Stimulated activated CD4-positive, alpha-beta T cell treated with anti-CD3 and anti-CD28 coated beads, Interleukin-12 subunit alpha, Interleukin-12 subunit beta, amount 100 ng/mL, for 4 hours (primary cell): ENCODE data around the gene E2F3.

Source experiments
- DNase-seq: peaks from one replicate; pipeline ENCODE4 v3.0.0-alpha.2; 2020

E2F3 gene

DNA sequence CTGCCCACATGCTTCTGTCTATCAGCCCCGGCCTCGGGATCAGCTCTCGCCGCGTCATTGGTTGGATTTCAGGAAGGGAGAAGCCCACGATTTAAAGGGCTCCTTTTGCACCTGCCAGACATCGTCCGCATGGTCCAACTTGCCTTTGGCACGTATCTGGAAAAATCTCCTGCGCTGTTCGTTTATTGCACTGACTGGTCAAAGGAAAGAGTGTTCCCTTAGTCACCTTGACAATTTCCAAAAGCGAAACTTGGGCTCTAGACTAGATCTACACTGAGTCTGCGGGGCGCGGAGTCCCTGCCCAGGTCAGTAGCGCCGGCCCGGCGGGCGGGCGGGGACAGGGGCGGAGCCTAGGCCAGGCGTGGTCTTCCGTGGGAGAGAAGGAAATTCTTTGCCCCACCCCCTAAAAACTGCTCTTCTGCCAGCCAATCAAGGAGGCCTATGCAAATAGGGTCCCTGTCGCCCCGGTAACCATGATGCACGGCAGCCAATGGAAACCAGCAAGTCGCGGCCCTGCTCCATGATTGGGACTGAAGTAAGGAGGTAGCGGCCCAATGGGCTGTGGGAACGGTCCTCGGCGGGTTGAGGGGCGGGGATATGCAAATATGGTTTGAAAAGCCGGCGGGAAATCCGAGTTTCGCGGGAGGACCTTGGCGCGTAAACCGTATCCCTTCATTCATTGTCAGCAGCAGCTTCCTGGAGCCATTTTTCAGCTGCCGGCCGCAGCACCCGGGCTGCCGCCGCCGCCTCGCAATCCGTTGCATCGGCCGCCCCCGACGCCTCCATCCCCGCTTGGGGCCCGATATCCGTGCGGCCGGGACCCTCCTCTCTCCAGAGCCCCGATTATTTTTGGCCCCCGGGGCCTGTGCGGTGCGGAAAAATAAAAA lies at the start of gene E2F3:
E2F3 (plus strand) TSS at position 675 of the 887 bp plus-strand sequence. CDS start 354 bp downstream, outside the sequence.
- peak; percentile 96 for DNase-seq

DNA sequence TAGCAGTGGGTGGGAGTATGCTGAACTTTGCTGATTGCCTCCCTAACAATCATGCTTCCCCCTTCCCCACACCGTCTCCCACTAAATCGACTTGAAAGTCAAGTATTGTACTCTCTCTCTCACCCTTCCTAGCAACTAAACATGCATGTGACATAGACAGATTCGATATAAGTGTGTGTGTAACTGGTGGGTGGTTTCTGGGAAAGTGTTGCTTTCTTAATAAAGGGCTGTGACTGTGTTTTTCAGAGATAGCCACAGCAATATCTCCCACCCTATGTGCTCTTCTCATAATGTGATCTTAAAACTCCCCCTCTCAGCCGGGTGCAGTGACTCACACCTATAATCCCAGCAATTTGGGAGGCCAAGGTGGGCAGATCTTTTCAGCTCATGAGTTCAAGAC lies 49.3 kb upstream of the E2F3 start:
- no peak for DNase-seq

DNA sequence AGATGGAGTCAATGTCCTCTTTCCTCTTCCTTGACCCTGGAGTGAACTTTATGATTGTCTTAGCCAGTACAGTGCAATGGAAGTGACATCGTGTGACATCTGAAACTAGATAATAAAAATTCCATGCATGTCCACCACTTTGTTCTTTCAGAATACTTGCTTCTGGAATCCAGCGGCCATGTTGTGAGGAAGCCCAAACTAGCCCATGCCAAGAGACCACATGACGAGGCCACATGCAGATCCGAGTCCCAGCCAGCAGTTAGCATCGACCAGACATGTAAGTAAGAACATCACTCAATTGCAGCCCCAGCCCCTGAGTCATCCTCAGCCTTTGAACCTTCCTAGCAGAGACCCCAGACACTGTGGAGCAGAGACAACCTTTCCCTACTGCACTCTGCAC lies 48.5 kb upstream of the E2F3 start:
- DNase-seq: no peak

DNA sequence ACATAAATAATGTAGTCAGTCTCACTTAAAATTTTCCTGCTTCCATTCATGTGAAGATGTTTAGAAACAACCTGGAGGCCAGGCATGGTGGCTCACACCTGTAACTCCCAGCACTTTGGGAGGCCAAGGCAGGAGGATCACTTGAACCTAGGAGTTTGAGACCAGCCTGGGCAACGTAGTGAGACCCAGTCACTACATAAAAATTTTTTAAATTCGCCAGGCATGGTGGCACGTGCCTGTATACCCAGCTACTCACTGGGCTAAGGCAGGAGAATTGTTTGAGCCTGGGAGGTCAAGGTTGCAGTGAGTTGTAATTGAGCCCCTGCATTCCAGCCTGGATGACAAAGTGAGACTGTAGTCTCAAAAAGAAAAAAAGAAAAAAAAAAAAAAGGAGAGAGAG lies 47.3 kb upstream of the E2F3 start:
- no peak for DNase-seq

DNA sequence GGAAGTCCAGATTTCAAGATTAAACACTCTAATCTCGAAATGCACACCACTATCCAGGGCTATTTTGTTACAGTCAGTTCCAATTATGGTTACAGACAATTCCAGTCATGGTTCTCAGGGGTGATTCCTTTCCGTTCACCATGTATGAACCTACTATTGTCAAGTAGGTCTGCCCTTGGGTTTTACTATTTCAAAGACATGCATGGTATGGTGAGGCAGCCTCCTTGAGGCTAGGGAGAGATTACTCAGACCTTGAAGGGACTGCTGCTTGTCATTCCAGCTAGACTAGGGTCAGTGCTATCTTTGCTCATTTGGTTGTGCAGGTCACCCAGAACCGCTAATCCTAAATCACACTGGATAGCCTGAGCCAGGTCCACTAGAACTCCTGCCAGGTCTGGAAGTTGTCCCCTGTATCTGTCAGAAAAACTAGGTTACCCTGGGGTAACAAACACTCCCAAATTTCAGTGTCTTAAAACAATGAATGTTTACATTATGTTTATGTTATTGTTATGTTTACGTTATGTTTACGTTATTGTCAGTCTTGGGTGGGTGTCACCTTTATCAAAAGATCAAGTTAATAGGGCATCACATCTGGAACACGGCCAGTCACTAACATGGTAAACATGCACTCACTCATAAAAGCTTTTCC lies 41.1 kb upstream of the E2F3 start:
- no peak for DNase-seq

DNA sequence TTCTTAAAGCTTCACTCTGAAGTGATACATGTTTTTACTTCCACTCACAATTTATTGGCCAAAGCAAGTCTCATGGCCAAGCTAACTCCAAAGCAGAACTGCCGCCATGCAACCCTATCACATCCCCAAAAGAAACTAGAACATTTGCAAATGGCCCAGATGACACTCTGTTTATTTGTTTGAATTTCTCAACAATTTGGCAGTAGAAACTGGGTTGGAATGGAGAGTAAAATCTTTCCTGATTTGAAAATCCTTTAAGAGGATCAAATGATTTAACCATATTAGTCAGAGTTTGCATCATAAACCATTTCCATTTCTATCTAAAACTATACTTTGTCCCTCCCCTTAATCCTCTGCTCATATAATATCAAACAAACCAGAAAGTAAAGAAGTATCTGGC lies 39.1 kb upstream of the E2F3 start:
- DNase-seq: no peak

DNA sequence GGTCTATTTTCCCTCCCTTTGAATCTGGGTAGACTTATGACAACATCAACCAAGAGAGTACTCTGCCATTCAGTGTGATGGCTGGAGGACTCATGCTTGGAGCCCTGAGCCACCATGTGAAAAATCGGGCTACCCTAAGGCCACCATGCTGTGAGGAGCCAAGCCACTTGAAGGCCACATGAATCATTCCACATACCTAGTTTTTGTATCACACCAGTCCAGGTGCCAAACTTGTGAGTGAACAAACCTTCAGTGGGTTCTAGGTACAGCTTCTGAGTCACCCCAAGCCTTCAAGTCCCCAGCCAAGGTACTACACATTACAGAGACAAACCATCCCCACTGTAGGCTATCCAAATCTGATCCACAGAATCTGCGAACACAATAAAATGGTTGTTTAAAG lies 37.4 kb upstream of the E2F3 start:
- DNase-seq: no peak

DNA sequence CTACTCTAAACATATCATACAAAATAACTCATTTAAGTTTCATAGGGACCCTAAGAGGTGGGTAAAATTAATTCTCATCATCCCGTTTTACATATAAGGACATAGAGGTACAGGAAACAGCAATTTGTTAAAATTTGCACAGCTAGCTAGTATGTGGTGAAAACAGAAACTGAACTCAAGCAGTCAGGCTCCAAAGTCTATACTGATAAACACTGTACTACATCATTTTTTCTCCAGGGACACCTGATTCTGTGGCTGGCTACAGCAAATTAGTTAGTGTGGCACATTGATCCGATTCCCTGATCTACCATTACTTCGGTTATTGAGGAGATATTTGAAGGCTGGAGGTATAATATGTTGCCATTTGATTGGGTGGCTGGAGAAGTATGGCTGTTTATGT lies 36.2 kb upstream of the E2F3 start:
- DNase-seq: no peak

DNA sequence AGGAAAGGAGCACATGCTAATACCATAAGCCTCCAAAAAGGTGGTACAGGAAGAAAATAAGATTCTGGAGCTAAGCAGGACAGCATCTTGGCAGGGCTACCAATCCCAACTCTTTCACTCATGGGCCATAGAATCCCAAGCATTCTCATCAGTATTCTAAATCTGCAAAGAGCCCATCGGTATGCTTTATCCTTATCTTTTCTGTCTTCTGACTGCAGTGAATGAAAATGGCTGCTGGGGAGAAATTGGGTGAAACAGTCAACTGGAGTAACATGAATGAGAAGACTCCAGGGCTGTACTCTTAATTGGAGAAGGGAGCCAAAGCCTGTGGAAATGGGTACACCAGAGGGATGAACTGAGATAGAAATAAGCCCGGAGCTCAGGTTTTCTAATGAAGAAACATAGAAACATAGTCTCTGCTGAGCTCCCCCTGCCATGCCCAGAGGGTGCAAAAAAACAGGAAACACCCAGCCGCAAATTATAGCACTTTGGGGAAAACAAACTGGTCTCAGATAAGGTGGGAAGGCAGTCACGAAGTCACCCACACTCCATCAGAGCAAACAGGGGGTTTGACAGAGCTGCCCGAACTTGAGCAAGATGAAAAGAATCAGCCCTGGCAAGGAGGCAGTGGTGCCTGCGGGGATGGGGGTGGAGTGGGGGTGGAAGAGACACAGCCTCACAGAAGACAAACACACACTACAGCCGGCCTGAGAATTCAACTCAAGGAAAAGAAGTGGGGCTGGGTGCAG lies 35.4 kb upstream of the E2F3 start:
- peak; percentile 20 for DNase-seq

DNA sequence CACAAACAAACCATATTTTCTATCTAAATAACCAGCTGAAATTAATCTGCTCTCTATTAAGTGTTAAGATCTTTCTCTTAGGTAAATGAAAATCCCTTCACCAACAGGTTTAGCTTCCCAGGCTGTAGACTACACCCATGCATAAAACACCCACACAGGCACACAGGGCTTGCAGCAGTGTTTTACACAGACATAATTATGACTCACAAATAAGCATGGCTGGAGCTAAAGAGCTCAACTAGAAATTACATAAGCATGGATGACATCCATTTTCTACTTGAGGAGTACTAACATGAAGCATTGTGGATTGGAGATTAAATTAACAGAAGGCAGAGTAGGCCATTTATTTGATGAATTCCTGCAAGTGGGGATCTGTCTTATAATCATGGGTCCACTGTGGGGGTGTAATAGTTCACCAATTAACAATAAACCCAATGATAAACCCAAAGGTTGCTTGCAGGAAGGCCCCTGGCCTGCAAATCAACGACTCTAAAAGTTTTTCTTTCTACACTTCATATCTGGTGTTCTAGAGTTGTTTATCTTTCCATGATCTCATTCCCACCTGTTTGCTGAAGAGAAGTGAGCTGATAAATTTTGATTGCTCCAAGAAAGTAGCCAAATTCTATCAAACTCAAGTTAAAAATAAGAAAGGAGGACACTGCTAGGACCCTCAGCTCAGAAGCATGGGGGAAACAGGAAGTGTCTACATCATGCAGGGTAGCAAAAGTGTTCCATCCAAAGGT lies 33.8 kb upstream of the E2F3 start:
- DNase-seq: no peak

DNA sequence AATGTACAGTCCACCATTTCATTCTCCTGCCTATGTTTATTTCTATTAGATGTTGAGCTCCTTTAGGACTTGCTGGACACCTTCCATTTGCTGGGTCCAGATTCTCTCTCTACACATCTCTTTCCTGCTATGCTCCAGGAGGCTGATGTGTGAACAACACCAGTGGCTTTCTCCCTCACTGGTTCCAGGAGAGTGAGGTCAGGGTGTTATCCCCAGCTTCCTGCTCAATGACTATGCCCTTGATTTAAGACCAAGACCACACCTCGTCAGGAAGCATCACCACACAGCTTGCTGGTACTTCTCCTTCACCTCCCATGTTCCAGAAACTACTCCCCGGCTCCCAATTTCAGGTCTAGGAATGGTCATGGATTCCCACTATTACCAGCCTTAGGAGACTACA lies 31.3 kb upstream of the E2F3 start:
- DNase-seq: no peak

DNA sequence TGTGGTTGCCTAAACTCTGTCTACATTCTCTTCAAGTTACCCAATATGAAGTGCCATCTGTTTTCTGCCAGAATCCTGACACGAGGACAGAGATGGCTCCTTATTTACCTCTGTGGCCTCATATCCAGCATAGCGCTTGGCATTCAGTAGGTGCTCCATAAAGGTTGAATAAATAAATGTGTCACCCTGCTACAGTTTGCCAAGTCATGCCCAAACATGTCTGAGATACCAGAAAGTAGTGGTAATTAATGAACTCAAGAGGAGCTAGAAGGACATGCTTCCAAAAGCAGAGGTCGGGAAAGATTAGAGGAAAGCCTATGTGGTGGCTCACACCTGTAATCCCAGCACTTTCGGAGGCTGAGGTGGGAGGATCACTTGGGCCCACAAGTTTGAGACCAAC lies 30.9 kb upstream of the E2F3 start:
- no peak for DNase-seq

DNA sequence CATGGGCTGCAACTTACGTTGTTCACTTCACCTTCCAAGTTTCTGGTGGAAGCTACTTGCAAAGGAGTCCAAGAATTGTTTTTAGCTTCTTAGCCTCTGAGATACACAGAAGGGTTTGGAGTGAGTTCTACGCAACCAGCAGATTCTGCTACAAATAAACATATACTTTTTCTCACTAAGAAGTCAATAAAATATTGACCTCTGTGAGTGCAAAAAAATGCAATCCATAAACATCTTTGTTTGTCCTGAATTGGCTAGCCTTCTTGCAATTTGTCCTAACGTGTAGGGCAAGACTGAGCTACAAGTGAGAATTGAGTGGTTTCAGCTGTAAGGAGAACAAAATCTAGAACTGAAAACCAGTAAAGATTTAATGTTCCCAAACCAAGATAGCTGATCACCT lies 26.2 kb upstream of the E2F3 start:
- DNase-seq: no peak

DNA sequence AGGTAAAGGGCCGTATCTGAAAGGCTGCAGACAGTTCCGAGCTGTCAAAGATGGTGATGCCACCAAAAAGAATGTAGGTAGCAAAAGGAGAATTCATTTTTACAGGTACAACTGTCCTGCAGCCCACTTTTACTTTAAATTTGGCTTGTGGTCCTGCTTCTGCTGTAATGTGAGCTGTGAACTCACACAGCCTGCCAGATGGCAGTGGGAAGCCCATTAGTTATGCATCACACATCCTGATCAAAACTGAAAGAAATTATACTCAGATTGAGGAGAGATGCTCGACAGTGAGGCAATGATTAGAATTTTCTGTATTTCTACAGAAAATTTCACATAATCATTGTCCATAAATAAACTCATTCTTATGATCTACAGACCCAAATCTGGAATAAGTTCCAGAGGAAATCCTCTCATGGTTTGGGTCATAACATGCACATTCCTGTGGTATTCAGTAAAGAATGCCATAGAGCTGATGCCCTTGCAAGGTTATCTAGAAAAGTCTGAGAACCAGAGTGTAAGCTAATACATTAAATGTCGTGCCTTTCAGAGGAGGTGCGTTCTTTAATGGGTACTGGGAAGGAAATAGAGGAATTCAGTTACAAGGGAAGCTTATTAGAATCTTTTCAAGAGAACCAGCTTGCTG lies 23.9 kb upstream of the E2F3 start:
- no peak for DNase-seq

DNA sequence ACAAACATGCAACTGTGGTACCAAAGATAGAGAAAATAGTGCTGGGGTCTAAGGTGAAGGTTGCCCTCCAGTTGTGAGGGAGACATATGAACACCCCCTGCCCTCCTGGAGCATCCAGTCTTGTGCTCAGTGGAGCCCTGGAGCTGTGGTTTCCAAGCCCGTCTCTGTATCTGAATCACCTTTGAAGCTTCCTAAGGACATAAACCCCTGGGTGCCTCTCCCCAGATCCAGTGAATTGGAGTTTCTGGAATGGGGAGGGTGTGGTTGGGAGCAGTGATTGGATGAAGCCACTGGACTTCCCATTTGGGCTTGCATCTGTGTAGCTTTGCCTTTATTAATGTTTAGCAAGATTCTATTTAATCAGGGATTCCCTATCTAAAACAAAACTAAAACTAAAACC lies 22.4 kb upstream of the E2F3 start:
- DNase-seq: no peak

DNA sequence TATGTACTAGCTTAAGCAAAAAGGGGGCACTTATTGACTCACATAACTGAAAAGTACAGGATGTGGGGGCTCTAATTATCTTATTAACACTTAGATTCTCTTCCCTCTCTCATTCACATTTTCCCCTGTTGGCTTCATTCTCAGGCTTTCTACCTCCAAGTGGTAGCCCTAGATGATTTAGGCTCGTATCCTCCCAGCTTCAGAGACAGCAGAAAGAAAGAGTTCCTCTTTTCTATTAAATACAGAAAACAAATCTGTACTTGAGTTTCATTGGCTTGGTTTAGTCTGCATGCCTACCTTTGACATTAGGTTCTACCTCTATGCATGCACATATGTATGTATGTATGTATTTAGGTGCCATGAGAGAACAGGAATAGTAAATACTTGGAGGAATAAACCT lies 15.5 kb upstream of the E2F3 start:
- DNase-seq: no peak

DNA sequence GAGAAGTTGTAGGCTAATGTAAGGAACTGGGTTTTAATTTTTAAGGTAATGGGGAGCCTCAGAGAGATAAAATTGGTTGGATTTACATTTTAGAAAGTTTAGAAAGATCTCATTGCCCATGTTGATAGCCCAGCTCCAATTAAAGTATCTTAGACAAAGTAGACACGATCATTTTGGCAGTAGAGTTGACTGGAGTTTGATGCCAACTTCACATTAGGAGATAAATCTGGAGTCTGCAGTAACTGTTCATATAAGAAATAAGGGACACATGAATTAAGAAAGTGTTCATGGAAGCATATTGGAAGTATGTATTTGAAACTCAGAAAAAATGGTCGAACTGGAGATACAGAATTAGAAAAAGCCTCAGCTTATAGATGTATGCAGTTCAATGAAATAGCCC lies 12.6 kb upstream of the E2F3 start:
- DNase-seq: no peak

DNA sequence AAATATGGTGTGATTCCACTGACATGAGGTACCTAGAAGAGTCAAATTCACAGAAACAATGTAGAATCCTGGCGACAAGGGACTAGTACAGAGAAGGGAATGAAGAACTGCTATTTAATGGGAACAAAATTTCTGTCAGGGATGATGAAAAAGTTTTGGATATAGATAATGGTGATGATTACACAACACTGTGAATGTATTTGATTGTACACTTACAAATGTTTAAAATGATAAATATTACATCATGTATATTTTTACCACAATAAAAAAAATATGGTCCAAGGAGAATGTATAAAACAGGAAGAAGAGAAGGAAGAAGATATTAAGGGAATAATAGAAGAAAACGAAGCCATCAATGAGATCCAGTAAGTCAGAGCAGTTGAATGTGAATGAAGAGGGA lies 8.4 kb upstream of the E2F3 start:
- DNase-seq: no peak

DNA sequence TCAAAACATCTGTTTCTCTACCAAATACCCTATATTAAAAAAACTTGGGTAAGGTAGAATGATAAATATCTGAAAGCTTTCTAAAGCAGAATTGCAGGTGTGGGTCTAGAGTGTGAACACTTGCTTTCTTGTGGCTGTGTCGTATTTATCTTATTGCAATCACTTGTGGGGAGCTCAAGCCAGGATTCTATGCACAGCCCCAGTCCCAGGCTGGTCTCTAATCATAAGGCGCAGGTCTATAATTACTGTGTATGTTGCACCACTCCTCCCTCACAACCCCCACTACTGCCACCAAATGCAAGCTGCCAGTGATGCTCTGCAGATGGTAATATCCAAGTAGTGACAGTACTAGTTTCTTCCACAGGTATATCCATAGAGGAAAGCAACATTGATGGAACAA lies 2.2 kb upstream of the E2F3 start:
- DNase-seq: no peak

DNA sequence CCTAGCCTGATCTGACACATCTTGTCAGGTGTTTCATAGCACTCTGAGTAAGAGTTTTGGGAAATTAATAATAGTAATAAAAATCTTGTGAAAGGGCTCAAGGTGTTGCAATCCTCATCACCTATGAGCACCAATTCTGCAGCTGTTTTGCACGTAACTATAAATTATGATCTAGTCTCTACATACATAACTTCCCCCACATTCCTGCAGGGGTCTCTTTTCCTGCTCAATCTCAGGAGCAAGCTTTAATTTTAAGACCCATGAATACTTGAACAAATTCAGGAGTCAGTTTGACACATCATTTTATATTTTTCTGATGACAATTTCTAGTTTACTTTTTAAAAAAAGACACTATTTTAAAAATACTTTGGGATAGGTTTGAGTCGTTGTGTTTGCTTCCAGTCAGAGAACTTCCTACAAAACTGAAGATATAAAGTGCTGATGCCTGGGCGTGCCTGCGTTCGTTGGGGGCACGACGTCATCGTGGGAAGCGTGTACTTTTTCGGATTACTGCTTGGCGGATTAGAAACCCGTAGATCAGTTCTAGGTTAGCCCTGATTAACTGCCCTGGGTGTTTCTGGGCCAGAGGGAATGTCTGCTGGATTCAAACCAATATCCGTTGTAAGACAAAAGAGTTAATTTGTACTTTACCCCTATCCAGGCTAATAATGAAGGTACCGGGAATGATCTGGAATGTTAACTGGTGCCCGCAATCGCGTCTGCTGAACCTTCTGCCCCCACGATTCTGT lies 1.0 kb upstream of the E2F3 start:
- peak; percentile 23 for DNase-seq

DNA sequence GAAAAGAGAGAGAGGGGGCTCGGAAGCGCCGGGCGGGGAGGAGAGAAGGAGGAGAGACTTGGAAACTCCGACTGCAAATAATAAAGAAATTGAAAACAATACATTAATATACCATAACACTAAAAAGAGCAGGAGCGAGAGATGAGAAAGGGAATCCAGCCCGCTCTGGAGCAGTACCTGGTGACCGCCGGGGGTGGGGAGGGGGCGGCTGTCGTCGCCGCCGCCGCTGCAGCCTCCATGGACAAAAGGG lies 338 bp downstream of the E2F3 start:
- no peak for DNase-seq
